ENCODE data around the gene PTPRO. TPM values are rescaled to one million over a fixed set of nuclear protein-coding genes. Genes with fewer than 3 reads are reported as not detected.

Gene PTPRO
- total RNA-seq, 6 experiments from 2014 or later = 0.43 to 2.7 (median 1.1) TPM

GRCh38 chr12:15600223-15600935, 278.1 kb downstream of the PTPRO start:
- TF ChIP-seq CTCF (IDR thresholded peaks at IDR 0.05) = no peak
- no peak for TF ChIP-seq POLR2A (IDR thresholded peaks at IDR 0.05)
- Histone ChIP-seq H3K27me3 (no peaks in the 10 kb centered on the region), H3K9me3 (no peaks in the 10 kb centered on the region), H3K27ac (no peak overlapping the region), H3K4me1 (no peaks in the 10 kb centered on the region), H3K36me3 (no peaks in the 10 kb centered on the region), H3K4me3 (no peak overlapping the region)
- ATAC-seq (no peak), DNase-seq (no peak)
- WGBS (ENCODE audit: insufficient coverage, low coverage, low lambda C conversion rate, missing lambda C conversion rate) = 80% methylated on average over 7 of the region's 7 CpGs
- intact Hi-C loops (cut with DNase I) = no loop called here

GRCh38 chr12:15601210-15601800, 279.0 kb downstream of the PTPRO start:
- H3K27ac ChIP-seq = no peak overlapping the region
- no peak overlapping the region for H3K4me3 ChIP-seq
- no peaks in the 10 kb centered on the region for H3K9me3 ChIP-seq
- no peaks in the 10 kb centered on the region for H3K36me3 ChIP-seq
- WGBS (ENCODE audit: insufficient coverage, low coverage, low lambda C conversion rate, missing lambda C conversion rate) = 93% methylated on average over 1 of the region's 1 CpG
- DNase-seq (no peak), ATAC-seq (peak in 1 of 4 donors; percentile 32)
- TF ChIP-seq POLR2A (IDR thresholded peaks at IDR 0.05) = no peak
- no peak for TF ChIP-seq CTCF (IDR thresholded peaks at IDR 0.05)
- H3K27me3 ChIP-seq = no peaks in the 10 kb centered on the region
- no peaks in the 10 kb centered on the region for H3K4me1 ChIP-seq
- intact Hi-C loops (cut with DNase I) = no loop called here

DNA sequence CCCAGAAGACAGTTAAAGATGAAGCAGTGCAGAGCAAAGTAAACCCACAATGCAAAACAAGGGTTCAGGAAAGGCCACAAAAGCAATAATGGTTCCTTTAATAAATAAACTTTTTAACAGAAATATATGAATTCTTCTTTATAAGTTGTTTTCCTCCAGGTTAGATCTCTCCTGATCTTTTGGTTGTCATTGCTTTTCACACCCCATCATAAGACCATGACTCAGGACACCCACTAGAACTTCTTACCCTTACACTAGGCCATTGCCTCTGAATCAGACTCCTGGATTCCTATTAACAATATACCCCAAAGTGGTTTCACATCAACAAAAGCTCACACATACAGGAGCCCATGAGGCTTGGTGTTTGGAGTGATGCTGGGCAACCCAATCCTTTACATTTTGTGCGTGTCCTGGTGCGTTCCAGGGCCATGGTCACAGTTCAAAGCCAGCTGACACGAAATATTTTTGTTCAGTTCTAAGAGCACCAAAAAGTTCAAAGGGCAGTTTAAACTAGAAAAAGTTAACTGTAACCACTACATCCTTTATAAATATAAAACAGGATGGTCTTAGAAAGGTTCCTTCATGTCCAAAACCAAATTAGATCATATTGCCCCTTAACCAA, 279.9 kb downstream of the PTPRO start:
- Histone ChIP-seq H3K27ac (no peak overlapping the region), H3K27me3 (no peaks in the 10 kb centered on the region), H3K36me3 (no peaks in the 10 kb centered on the region), H3K4me3 (no peak overlapping the region), H3K9me3 (no peaks in the 10 kb centered on the region), H3K4me1 (no peaks in the 10 kb centered on the region)
- no peak for TF ChIP-seq POLR2A (IDR thresholded peaks at IDR 0.05)
- no peak for TF ChIP-seq CTCF (IDR thresholded peaks at IDR 0.05)
- intact Hi-C loops (cut with DNase I) = no loop called here
- ATAC-seq = no peak
- DNase-seq = no peak
- WGBS (ENCODE audit: insufficient coverage, low coverage, low lambda C conversion rate, missing lambda C conversion rate) = 64% methylated on average over 3 of the region's 3 CpGs

DNA sequence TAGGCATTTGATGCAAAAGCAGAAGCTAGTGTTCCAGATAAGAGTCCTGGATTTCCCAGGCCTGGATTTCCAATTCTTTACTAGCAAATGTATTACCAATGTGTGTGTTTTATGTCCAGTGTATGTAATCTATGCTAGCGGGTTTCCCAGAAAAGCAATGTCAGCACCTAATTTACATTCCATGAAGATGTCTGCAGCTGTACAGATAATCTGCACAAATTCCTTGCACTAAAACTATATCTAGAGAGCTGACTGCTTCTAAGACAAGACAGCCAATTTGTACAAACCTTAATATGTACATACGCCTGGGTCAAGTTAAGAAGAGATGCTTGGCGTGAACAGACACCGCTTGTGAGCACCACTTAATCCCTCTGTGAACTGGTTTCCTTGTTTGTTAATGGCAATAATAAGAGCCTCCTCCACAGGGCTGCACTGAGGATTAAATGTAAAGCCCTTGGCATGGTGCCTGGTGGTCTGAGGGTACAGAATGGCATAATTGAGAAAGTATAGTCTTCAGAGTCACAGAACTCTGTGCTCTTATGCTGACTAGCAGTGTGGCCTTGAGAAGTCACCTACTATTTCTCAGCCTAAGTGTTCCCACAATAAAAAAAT, 281.3 kb downstream of the PTPRO start:
- H3K9me3 ChIP-seq = no peaks in the 10 kb centered on the region
- 85% methylated on average over 4 of the region's 4 CpGs for WGBS (ENCODE audit: insufficient coverage, low coverage, low lambda C conversion rate, missing lambda C conversion rate)
- TF ChIP-seq POLR2A (IDR thresholded peaks at IDR 0.05) = no peak

More for the DNA sequence above, 281.3 kb downstream of the PTPRO start:
- no peaks in the 10 kb centered on the region for H3K27me3 ChIP-seq
- no peak overlapping the region for H3K27ac ChIP-seq
- DNase-seq (no peak), ATAC-seq (no peak)
- no peak overlapping the region for H3K4me3 ChIP-seq
- no peaks in the 10 kb centered on the region for H3K4me1 ChIP-seq
- intact Hi-C loops (cut with DNase I) = no loop called here
- no peaks in the 10 kb centered on the region for H3K36me3 ChIP-seq
